H1 (cell line): Measurements from ENCODE around the gene ZNF148. TPM values are rescaled to one million over a fixed set of nuclear protein-coding genes. Genes with fewer than 3 reads are reported as not detected.

Source experiments
- CTCF ChIA-PET: fragments of 300-600 bp; sonication (Branson Sonifier 250); formaldehyde crosslinking; loops from one replicate; lab custom pipeline; 2021; ENCODE audit not compliant: partially characterized antibody; lab: Charles Lee
- POLR2A ChIA-PET: fragments of 300-600 bp; sonication (Branson Sonifier 250); formaldehyde crosslinking; loops from one replicate; lab custom pipeline; 2021; ENCODE audit warnings: inconsistent platforms; ENCODE audit not compliant: partially characterized antibody; lab: Charles Lee
- DNase-seq, 2 experiments: peaks; one replicate each; pipeline versions ENCODE4 v3.0.0 to v3.0.0-alpha.2; 2010 to 2022; ENCODE audit warnings: low spot score in 2 of 2, low read depth in 1 of 2, mixed read lengths in 1 of 2
- FAIRE-seq: peaks from 2 replicates; lab custom pipeline; 2011; peaks lifted over from hg19 to GRCh38; lab: Jason Lieb, UNC
- H2AFZ ChIP-seq: 2 replicates; pipeline ENCODE4 v1.8.1; 2012; ENCODE audit warnings: low read length, inconsistent platforms
- H2AK5ac ChIP-seq: 2 replicates; pipeline ENCODE4 v1.6.1; 2013; ENCODE audit warnings: low read depth, low read length
- H2BK120ac ChIP-seq: replicated peaks from 2 replicates; pipeline ENCODE3; 2013; ENCODE audit warnings: low read depth, low read length, inconsistent platforms
- H2BK12ac ChIP-seq: 2 replicates; pipeline ENCODE4 v1.6.1; 2013; ENCODE audit warnings: low read depth, low read length
- H2BK15ac ChIP-seq: 2 replicates; pipeline ENCODE4 v1.6.1; 2013; ENCODE audit warnings: low read length
- H2BK20ac ChIP-seq: 2 replicates; pipeline ENCODE4 v1.6.1; 2013; ENCODE audit warnings: low read length
- H2BK5ac ChIP-seq: 2 replicates; pipeline ENCODE4 v1.6.1; 2013; ENCODE audit warnings: low read depth, low read length
- H3K14ac ChIP-seq: 2 replicates; pipeline ENCODE4 v1.6.1; 2013; ENCODE audit warnings: inconsistent platforms; ENCODE audit not compliant: insufficient read length
- H3K18ac ChIP-seq: 2 replicates; pipeline ENCODE4 v1.6.1; 2013; ENCODE audit warnings: low read length; ENCODE audit errors: extremely low read depth
- H3K23ac ChIP-seq: 2 replicates; pipeline ENCODE4 v1.6.1; 2013; ENCODE audit warnings: inconsistent platforms; ENCODE audit not compliant: insufficient read length
- H3K23me2 ChIP-seq: 2 replicates; pipeline ENCODE4 v1.6.1; 2013; ENCODE audit warnings: low read depth, low read length
- H3K27ac ChIP-seq: 2 replicates; pipeline ENCODE4 v1.6.1; 2011; ENCODE audit warnings: low read depth, low read length, inconsistent platforms
- H3K27me3 ChIP-seq, 4 experiments: replicated peaks in 1 of 4; 1 replicate in 1 of 4; 2 replicates in 3 of 4; pipeline versions ENCODE4 v1.6.1 to v1.8.1; 2011 to 2013; ENCODE audit warnings: low read length in 3 of 4, mild to moderate bottlenecking in 3 of 4, inconsistent platforms in 2 of 4, mixed read lengths in 2 of 4, moderate library complexity in 1 of 4; ENCODE audit not compliant: control insufficient read depth in 3 of 4, insufficient read depth in 3 of 4; ENCODE audit errors: extremely low read depth in 1 of 4
- H3K36me3 ChIP-seq, 4 experiments: 2 replicates each; pipeline versions ENCODE4 v1.6.1 to v1.8.1; 2011 to 2013; ENCODE audit warnings: mild to moderate bottlenecking in 4 of 4, low read length in 3 of 4, moderate library complexity in 2 of 4, control low read depth in 1 of 4, inconsistent platforms in 1 of 4; ENCODE audit not compliant: insufficient read depth in 4 of 4, control insufficient read depth in 2 of 4
- H3K4ac ChIP-seq: replicated peaks from 2 replicates; pipeline ENCODE3; 2013; ENCODE audit warnings: low read length, low read depth, mixed read lengths, inconsistent platforms; ENCODE audit not compliant: insufficient read length
- H3K4me1 ChIP-seq, 4 experiments: replicated peaks in 1 of 4; 1 replicate in 1 of 4; 2 replicates in 3 of 4; pipeline versions ENCODE4 v1.6.1 to v1.8.1; 2011 to 2013; ENCODE audit warnings: low read length in 3 of 4, inconsistent platforms in 2 of 4, mixed read lengths in 1 of 4; ENCODE audit not compliant: insufficient read depth in 4 of 4, control insufficient read depth in 3 of 4
- H3K4me2 ChIP-seq, 2 experiments: 2 replicates each; pipeline versions ENCODE4 v1.6.1 to v1.8.1; 2011 to 2013; ENCODE audit warnings: low read depth in 2 of 2, low read length in 2 of 2, control low read depth in 1 of 2, inconsistent platforms in 1 of 2, mild to moderate bottlenecking in 1 of 2; ENCODE audit not compliant: insufficient read depth in 1 of 2
- H3K4me3 ChIP-seq, 4 experiments: fragments of 200-600, 300-600 bp in 1 of 4; sonication (generic), shearing (Covaris generic), sonication (Bioruptor Twin) in 1 of 4; 2 replicates each; pipeline versions ENCODE4 v1.5.1 to v1.8.1; 2011 to 2016; ENCODE audit warnings: low read length in 4 of 4, low read depth in 3 of 4, control low read depth in 2 of 4, inconsistent platforms in 2 of 4, mild to moderate bottlenecking in 2 of 4, mixed read lengths in 1 of 4, moderate library complexity in 1 of 4; ENCODE audit not compliant: insufficient read depth in 2 of 4; ENCODE audit errors: extremely low read depth in 1 of 4
- H3K56ac ChIP-seq: replicated peaks from 2 replicates; pipeline ENCODE3; 2013; ENCODE audit warnings: low read depth, mild to moderate bottlenecking, mixed read lengths, low read length, inconsistent platforms; ENCODE audit not compliant: insufficient read length
- H3K79me1 ChIP-seq: 2 replicates; pipeline ENCODE4 v1.6.1; 2013; ENCODE audit warnings: low read depth, low read length, control low read depth
- H3K79me2 ChIP-seq, 2 experiments: 2 replicates each; pipeline versions ENCODE4 v1.6.1 to v1.8.1; 2012 to 2013; ENCODE audit warnings: low read length in 2 of 2, mild to moderate bottlenecking in 2 of 2, inconsistent platforms in 1 of 2; ENCODE audit not compliant: insufficient read depth in 2 of 2, control insufficient read depth in 1 of 2
- H3K9ac ChIP-seq, 4 experiments: replicated peaks in 1 of 4; 1 replicate in 1 of 4; 2 replicates in 3 of 4; pipeline versions ENCODE4 v1.6.1 to v1.8.1; 2011 to 2013; ENCODE audit warnings: low read depth in 3 of 4, low read length in 3 of 4, control low read depth in 2 of 4, mild to moderate bottlenecking in 2 of 4, moderate library complexity in 2 of 4, inconsistent platforms in 1 of 4; ENCODE audit errors: extremely low read depth in 1 of 4
- H3K9me3 ChIP-seq, 2 experiments: 2 replicates each; pipeline versions ENCODE4 v1.6.1 to v1.8.1; 2012 to 2013; ENCODE audit warnings: mild to moderate bottlenecking in 2 of 2, moderate library complexity in 2 of 2, control low read depth in 1 of 2, inconsistent platforms in 1 of 2, low read depth in 1 of 2, low read length in 1 of 2, mixed read lengths in 1 of 2; ENCODE audit not compliant: insufficient read depth in 2 of 2
- H4K20me1 ChIP-seq, 2 experiments: replicated peaks in 1 of 2; 2 replicates each; pipeline versions ENCODE3 to v1.8.1; 2011 to 2013; ENCODE audit warnings: inconsistent platforms in 2 of 2, low read length in 2 of 2, mild to moderate bottlenecking in 1 of 2; ENCODE audit not compliant: insufficient read depth in 2 of 2, control insufficient read depth in 1 of 2
- H4K5ac ChIP-seq: 2 replicates; pipeline ENCODE4 v1.6.1; 2013; ENCODE audit warnings: low read length, low read depth, mixed read lengths, inconsistent platforms; ENCODE audit not compliant: insufficient read length
- H4K8ac ChIP-seq: 2 replicates; pipeline ENCODE4 v1.8.0; 2013; ENCODE audit warnings: mild to moderate bottlenecking, moderate library complexity, low read length, inconsistent platforms; ENCODE audit not compliant: insufficient read depth; ENCODE audit errors: extremely low read depth
- H4K91ac ChIP-seq: replicated peaks from 2 replicates; pipeline ENCODE3; 2013; ENCODE audit warnings: low read length, mixed read lengths, inconsistent platforms; ENCODE audit not compliant: insufficient read length
- CREB1 ChIP-seq: IDR thresholded peaks from 2 replicates; pipeline ENCODE4 v1.6.1; 2012; ENCODE audit warnings: inconsistent platforms
- HDAC2 ChIP-seq, 2 experiments: fragments of 300-600 bp in 1 of 2; sonication (generic) in 1 of 2; IDR thresholded peaks; 2 replicates each; pipeline ENCODE4 v1.6.1; 2011 to 2012; ENCODE audit warnings: low read depth in 2 of 2, low read length in 2 of 2, mild to moderate bottlenecking in 2 of 2, moderate library complexity in 2 of 2, borderline replicate concordance in 1 of 2, inconsistent platforms in 1 of 2
- KDM4A ChIP-seq: IDR thresholded peaks from one replicate; pipeline ENCODE4 v1.7.1; 2012; ENCODE audit warnings: low read depth, mild to moderate bottlenecking, moderate library complexity, low read length, inconsistent platforms; ENCODE audit not compliant: severe bottlenecking
- KDM5A ChIP-seq: fragments of 200-600 bp; IDR thresholded peaks from 2 replicates; pipeline ENCODE4 v1.7.1; 2012; ENCODE audit warnings: mild to moderate bottlenecking, low read length, inconsistent platforms, mixed read lengths
- RFX5 ChIP-seq: IDR thresholded peaks from 2 replicates; pipeline ENCODE4 v1.6.1; 2011; ENCODE audit warnings: low read depth, low read length, improper control_type of control experiment, borderline replicate concordance
- RXRA ChIP-seq: IDR thresholded peaks from 2 replicates; pipeline ENCODE4 v1.6.1; 2011; ENCODE audit warnings: low read depth, mild to moderate bottlenecking, low read length, moderate library complexity; ENCODE audit not compliant: insufficient read depth
- SIN3A ChIP-seq, 2 experiments: IDR thresholded peaks in 1 of 2; conservative IDR thresholded peaks in 1 of 2; 2 replicates each; pipeline ENCODE4 v1.6.1; 2011 to 2012; ENCODE audit warnings: low read length in 2 of 2, improper control_type of control experiment in 1 of 2, low read depth in 1 of 2, mild to moderate bottlenecking in 1 of 2
- SIRT6 ChIP-seq: IDR thresholded peaks from one replicate; pipeline ENCODE4 v1.7.1; 2012; ENCODE audit warnings: low read length, inconsistent platforms
- SUZ12 ChIP-seq: fragments of 200-600 bp; sonication (generic); IDR thresholded peaks from 2 replicates; pipeline ENCODE4 v1.6.1; 2012; ENCODE audit warnings: mild to moderate bottlenecking, inconsistent platforms, low read length, moderate library complexity, mixed read lengths
- WGBS, 2 experiments: shearing (Covaris generic) in 1 of 2; methylation state at CpG; one replicate each; pipeline versions ENCODE4 v1.1.6 to v1.1.7; 2013 to 2015; ENCODE audit warnings: low lambda C conversion rate in 2 of 2, mixed read lengths in 2 of 2, inconsistent platforms in 1 of 2, low coverage in 1 of 2, missing lambda C conversion rate in 1 of 2; ENCODE audit not compliant: insufficient replicate concordance in 2 of 2, insufficient coverage in 1 of 2, insufficient read length in 1 of 2; ENCODE audit errors: extremely low coverage in 1 of 2, missing lambda C conversion rate in 1 of 2; 5-methylcytosine and 5-hydroxymethylcytosine counted together
- polyA plus RNA-seq, 7 experiments: library from polyadenylated mRNA; depleted of rRNA in 3 of 7; stranded (reverse) in 5 of 7; unstranded in 2 of 7; fragments of >200 nt in 5 of 7; fragments of 200-250 nt in 2 of 7; gene quantifications; 1 replicate in 5 of 7; 2 replicates in 1 of 7; 4 replicates in 1 of 7; pipeline versions ENCODE4 v1.2.1 to v1.2.3, GENCODE V29; 2011 to 2013; ENCODE audit warnings: missing spikeins in 2 of 7, mixed read lengths in 2 of 7
- total RNA-seq: library from RNA; stranded (reverse); fragmentation: NEBNext Ultra II Directional; extraction: Animal tissue kit (Norgen Biotek cat#: 25700); gene quantifications from 2 replicates; pipeline ENCODE4 v1.2.1, GENCODE V29; 2021
- TF ChIP-seq, protein P1 (sequence below): IDR thresholded peaks from 2 replicates; pipeline ENCODE4 v1.6.1; 2011; ENCODE audit warnings: low read depth, mild to moderate bottlenecking, low read length; ENCODE audit not compliant: insufficient read depth

Gene ZNF148
- total and polyA plus RNA-seq, 2 of the 8 experiments (the other 6 are each of a cell fraction or from before 2014, with no cell fraction given), result 3.7 to 22.6 TPM

DNA sequence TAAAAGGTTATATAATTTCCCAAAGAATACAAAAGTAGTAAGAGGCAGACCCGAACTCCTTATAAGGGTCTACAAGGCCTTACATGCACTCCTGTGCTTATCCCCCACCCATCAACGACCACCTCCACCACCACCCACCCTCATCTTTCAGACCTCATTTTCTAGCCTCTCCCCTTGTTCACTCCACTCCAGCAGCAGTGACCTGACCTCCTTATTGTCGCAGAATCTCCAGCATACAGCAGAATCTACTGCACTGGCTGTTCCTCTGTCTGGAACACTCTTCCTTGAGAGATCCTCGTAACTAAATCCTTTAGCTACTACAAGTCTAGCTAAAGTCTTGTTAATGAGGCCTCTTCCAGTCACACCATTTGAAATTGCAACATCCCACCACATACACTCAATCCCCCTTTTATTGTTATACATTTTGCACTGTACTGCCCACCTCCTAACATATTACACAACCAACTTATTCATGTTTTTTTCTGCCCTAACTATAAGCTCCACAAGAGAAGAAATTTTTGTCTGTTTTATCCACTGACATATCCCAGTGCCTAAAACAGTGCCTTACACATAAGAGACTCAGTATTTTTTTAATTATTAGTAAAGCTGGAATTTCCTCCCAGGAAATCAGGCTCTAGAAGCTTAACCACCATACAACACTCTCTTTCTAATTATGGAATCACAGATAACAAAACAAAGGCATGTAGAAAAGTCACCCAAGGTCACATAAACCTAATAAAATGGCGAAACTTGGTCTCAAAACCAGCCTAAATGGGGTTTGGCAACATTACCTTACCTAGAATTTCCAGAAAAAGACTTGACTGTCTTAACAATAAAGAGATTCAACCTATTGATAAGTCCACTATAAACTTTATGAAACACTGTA lies 40.2 kb downstream of the ZNF148 start:
- Histone ChIP-seq H4K8ac (no peak overlapping the region), H2AK5ac (no peak overlapping the region), H3K36me3 (no peaks in the 10 kb centered on the region; a peak in 1 of 8 replicates), H3K9me3 (no peaks in the 10 kb centered on the region; a peak in 1 of 4 replicates), H4K5ac (no peak overlapping the region), H3K4me2 (no peak overlapping the region), H2BK5ac (no peak overlapping the region), H2BK12ac (no peak overlapping the region), H3K23ac (no peak overlapping the region), H2BK20ac (no peak overlapping the region), H3K4ac (no peak overlapping the region), H3K4me1 (no peaks in the 10 kb centered on the region), H2AFZ (no peak overlapping the region), H3K4me3 (no peak overlapping the region), H3K79me1 (no peaks in the 10 kb centered on the region; the same call in 1 of the 2 replicates), H3K27me3 (no peaks in the 10 kb centered on the region), H3K27ac (no peak overlapping the region), H2BK15ac (no peak overlapping the region), H4K91ac (no peak overlapping the region), H3K79me2 (peaks cover 0 to 77% of the 10 kb centered on the region in 2 experiments; a peak in 3 of 4 replicates), H3K56ac (no peak overlapping the region), H3K23me2 (no peaks in the 10 kb centered on the region), H3K18ac (no peak overlapping the region), H3K9ac (no peak overlapping the region), H3K14ac (no peak overlapping the region), H2BK120ac (no peak overlapping the region), H4K20me1 (peaks cover 2% of the 10 kb centered on the region in 2 experiments)
- ChIA-PET CTCF (interaction anchor here (0.9 kb wide), 1 partner anchor 74 kb away, joined by 3 read pairs; no protein-coding TSS in a partner anchor), POLR2A (no interaction called here)
- DNase-seq (no peak), FAIRE-seq (no peak)
- WGBS, 2 experiments, result 95% methylated on average over 5 of the region's 5 CpGs; no CpG with 5 or more reads in 1 of the 2 experiments
- TF ChIP-seq KDM4A (no peak), CREB1 (no peak), RFX5 (no peak), SUZ12 (no peak), HDAC2 (IDR thresholded peaks at IDR 0.05; ENCODE audit: borderline replicate concordance in 1 of 2, low read depth in 2 of 2, low read length in 2 of 2) (no peak), KDM5A (no peak), RXRA (no peak), SIN3A (conservative IDR thresholded peaks at IDR 0.05 in 1 of 2, IDR thresholded peaks at IDR 0.05 in 1 of 2; ENCODE audit: low read depth in 1 of 2, low read length in 2 of 2) (no peak), SIRT6 (no peak)
- TF ChIP-seq, protein P1, sequence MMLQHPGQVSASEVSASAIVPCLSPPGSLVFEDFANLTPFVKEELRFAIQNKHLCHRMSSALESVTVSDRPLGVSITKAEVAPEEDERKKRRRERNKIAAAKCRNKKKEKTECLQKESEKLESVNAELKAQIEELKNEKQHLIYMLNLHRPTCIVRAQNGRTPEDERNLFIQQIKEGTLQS, result no peak
